ENCODE data around the gene AGO4. TPM values are rescaled to one million over a fixed set of nuclear protein-coding genes. Genes with fewer than 3 reads are reported as not detected.

Gene AGO4
- total RNA-seq, 1 experiment from 2014 or later, result 7.0 TPM

GRCh38 chr1:35834218-35834617 lies 26.4 kb downstream of the AGO4 start:
- no peak for DNase-seq (ENCODE audit: low spot score)
- ChIA-PET CTCF (interaction anchor here (0.7 kb wide), 1 partner anchor 38 kb away, joined by 10 read pairs; no protein-coding TSS in a partner anchor), POLR2A (ENCODE audit: low non-redundant PET) (no interaction called here)
- Histone ChIP-seq H3K9me3 (ENCODE audit: low read depth, low read length, poor library complexity, severe bottlenecking) (no peaks in the 10 kb centered on the region), H3K4me3 (ENCODE audit: low read depth, low read length, poor library complexity, severe bottlenecking) (no peak overlapping the region), H3K27me3 (replicated peaks; ENCODE audit: insufficient read depth, low read depth, low read length, poor library complexity) (no peaks in the 10 kb centered on the region), H3K36me3 (ENCODE audit: insufficient read depth, low read length, poor library complexity, severe bottlenecking) (peaks cover 21% of the 10 kb centered on the region), H3K4me1 (ENCODE audit: insufficient read depth, low read length, poor library complexity, severe bottlenecking) (no peaks in the 10 kb centered on the region), H3K27ac (ENCODE audit: low read depth, low read length, poor library complexity, severe bottlenecking) (no peak overlapping the region)
- no peak for TF ChIP-seq EZH2 (IDR thresholded peaks at IDR 0.05; ENCODE audit: borderline replicate concordance, low read depth, low read length, poor library complexity, severe bottlenecking)
- no peak for TF ChIP-seq CTCF (conservative IDR thresholded peaks at IDR 0.05; ENCODE audit: low read depth, low read length)
- no TSS peak for BruUV-seq (replicated peaks)
- intact Hi-C loops (cut with micrococcal nuclease; ENCODE audit: unreplicated experiment), result no loop called here

DNA sequence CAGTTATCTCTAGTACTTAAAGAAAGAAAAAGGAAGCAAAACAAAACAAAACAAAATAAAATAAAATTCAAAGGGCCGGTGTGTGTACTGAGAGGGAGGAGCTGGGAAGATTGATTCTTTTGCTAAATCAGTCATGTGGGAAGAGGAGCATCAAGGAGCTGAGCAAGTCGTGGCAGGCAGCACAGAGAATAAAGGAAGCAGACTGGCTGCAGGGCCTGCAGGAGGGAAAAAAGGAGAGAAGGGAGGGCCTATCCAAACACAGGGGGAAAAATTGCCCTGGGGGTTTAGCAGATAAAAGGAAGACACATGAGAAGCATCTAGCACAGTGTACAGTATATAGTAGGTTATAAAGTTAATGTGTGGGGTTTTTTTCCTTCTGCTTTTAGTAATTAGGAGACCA lies 27.6 kb downstream of the AGO4 start:
- H3K9me3 ChIP-seq (ENCODE audit: low read depth, low read length, poor library complexity, severe bottlenecking), result no peaks in the 10 kb centered on the region
- DNase-seq (ENCODE audit: low spot score), result no peak
- no peaks in the 10 kb centered on the region for H3K4me1 ChIP-seq (ENCODE audit: insufficient read depth, low read length, poor library complexity, severe bottlenecking)
- H3K27ac ChIP-seq (ENCODE audit: low read depth, low read length, poor library complexity, severe bottlenecking), result no peak overlapping the region
- no peaks in the 10 kb centered on the region for H3K27me3 ChIP-seq (replicated peaks; ENCODE audit: insufficient read depth, low read depth, low read length, poor library complexity)
- ChIA-PET POLR2A (ENCODE audit: low non-redundant PET) (no interaction called here), CTCF (no interaction called here)
- H3K36me3 ChIP-seq (ENCODE audit: insufficient read depth, low read length, poor library complexity, severe bottlenecking), result peaks cover 21% of the 10 kb centered on the region
- TF ChIP-seq CTCF (conservative IDR thresholded peaks at IDR 0.05; ENCODE audit: low read depth, low read length), result no peak
- TF ChIP-seq EZH2 (IDR thresholded peaks at IDR 0.05; ENCODE audit: borderline replicate concordance, low read depth, low read length, poor library complexity, severe bottlenecking), result no peak
- no TSS peak for BruUV-seq (replicated peaks)
- H3K4me3 ChIP-seq (ENCODE audit: low read depth, low read length, poor library complexity, severe bottlenecking), result no peak overlapping the region
- intact Hi-C loops (cut with micrococcal nuclease; ENCODE audit: unreplicated experiment), result no loop called here

DNA sequence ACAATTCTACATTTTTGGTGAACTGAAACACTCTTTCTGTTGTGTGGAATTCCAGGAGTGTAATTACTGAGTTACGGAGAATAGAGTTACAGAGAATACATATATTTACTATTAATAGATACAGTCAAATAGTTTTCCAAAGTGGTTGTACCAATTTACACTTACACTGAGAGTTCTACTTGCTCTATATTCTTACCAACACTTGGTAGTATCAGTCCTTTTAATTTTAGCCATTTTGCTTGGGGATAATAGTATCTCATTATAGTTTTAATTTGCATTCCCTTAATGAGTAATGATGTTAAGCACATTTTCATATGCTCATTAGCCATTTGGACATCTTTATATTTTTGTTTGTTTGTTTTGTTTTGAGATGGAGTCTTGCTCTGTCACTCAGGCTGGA lies 28.9 kb downstream of the AGO4 start:
- Histone ChIP-seq H3K27ac (ENCODE audit: low read depth, low read length, poor library complexity, severe bottlenecking) (no peak overlapping the region), H3K36me3 (ENCODE audit: insufficient read depth, low read length, poor library complexity, severe bottlenecking) (peaks cover 17% of the 10 kb centered on the region), H3K4me1 (ENCODE audit: insufficient read depth, low read length, poor library complexity, severe bottlenecking) (no peaks in the 10 kb centered on the region), H3K4me3 (ENCODE audit: low read depth, low read length, poor library complexity, severe bottlenecking) (no peak overlapping the region), H3K27me3 (replicated peaks; ENCODE audit: insufficient read depth, low read depth, low read length, poor library complexity) (no peaks in the 10 kb centered on the region), H3K9me3 (ENCODE audit: low read depth, low read length, poor library complexity, severe bottlenecking) (no peaks in the 10 kb centered on the region)
- TF ChIP-seq CTCF (conservative IDR thresholded peaks at IDR 0.05; ENCODE audit: low read depth, low read length), result no peak
- no peak for TF ChIP-seq EZH2 (IDR thresholded peaks at IDR 0.05; ENCODE audit: borderline replicate concordance, low read depth, low read length, poor library complexity, severe bottlenecking)
- no TSS peak for BruUV-seq (replicated peaks)
- no peak for DNase-seq (ENCODE audit: low spot score)
- ChIA-PET CTCF (no interaction called here), POLR2A (ENCODE audit: low non-redundant PET) (no interaction called here)
- intact Hi-C loops (cut with micrococcal nuclease; ENCODE audit: unreplicated experiment), result no loop called here

Data from A673 (cell line).